Mammary epithelial cell (primary cell): Measurements from ENCODE around the gene PPARA.

Experiments used
- EZH2 ChIP-seq: IDR thresholded peaks from 2 replicates; pipeline ENCODE4 v1.6.1; 2012; ENCODE audit warnings: low read length, inconsistent platforms, borderline replicate concordance
- TF ChIP-seq, protein P1 (sequence below), 2 donors: IDR thresholded peaks in 1 of 2; conservative IDR thresholded peaks in 1 of 2; 2 replicates each; pipeline ENCODE4 v1.5.1; 2011 to 2012; ENCODE audit warnings: inconsistent platforms in 2 of 2, low read length in 2 of 2, mild to moderate bottlenecking in 2 of 2, control low read depth in 1 of 2, low read depth in 1 of 2; ENCODE audit not compliant: insufficient read depth in 1 of 2; ENCODE audit errors: extremely low read depth in 1 of 2

DNA sequence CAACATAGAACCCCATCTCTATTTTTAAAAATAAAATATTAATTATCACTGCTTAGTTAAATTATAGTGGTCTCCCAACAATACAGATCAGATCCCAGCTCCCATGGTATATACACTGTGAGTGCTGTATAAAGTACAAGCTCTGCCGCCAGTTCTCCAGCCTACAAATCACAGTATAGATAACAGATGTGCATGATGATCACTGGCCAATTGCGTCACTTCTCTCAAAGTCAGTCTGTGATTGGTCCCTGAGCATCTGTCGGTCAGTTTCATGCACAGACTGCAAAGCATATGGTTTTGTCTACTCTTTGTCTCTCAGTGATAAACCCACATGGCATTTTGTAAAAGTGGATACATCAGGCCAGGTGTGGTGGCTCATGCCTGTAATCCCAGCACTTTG is 15.7 kb downstream of the PPARA start:
- TF ChIP-seq, protein P1, sequence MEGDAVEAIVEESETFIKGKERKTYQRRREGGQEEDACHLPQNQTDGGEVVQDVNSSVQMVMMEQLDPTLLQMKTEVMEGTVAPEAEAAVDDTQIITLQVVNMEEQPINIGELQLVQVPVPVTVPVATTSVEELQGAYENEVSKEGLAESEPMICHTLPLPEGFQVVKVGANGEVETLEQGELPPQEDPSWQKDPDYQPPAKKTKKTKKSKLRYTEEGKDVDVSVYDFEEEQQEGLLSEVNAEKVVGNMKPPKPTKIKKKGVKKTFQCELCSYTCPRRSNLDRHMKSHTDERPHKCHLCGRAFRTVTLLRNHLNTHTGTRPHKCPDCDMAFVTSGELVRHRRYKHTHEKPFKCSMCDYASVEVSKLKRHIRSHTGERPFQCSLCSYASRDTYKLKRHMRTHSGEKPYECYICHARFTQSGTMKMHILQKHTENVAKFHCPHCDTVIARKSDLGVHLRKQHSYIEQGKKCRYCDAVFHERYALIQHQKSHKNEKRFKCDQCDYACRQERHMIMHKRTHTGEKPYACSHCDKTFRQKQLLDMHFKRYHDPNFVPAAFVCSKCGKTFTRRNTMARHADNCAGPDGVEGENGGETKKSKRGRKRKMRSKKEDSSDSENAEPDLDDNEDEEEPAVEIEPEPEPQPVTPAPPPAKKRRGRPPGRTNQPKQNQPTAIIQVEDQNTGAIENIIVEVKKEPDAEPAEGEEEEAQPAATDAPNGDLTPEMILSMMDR (conservative IDR thresholded peaks at IDR 0.05 in 1 of 2, IDR thresholded peaks at IDR 0.05 in 1 of 2; ENCODE audit: extremely low read depth in 1 of 2, insufficient read depth in 1 of 2, low read depth in 1 of 2, low read length in 2 of 2) = no peak
- TF ChIP-seq EZH2 = no peak
